C4-2B (cell line): Measurements from ENCODE around the gene DCPS.

Experiments
- ZFX ChIP-seq: fragments of 450-650 bp; IDR thresholded peaks from 2 replicates; pipeline ENCODE4 v1.6.1; 2017
- TF ChIP-seq, protein P1 (sequence below): fragments of 450-650 bp; conservative IDR thresholded peaks from 2 replicates; pipeline ENCODE4 v1.5.1; 2017; ENCODE audit warnings: mild to moderate bottlenecking

DNA sequence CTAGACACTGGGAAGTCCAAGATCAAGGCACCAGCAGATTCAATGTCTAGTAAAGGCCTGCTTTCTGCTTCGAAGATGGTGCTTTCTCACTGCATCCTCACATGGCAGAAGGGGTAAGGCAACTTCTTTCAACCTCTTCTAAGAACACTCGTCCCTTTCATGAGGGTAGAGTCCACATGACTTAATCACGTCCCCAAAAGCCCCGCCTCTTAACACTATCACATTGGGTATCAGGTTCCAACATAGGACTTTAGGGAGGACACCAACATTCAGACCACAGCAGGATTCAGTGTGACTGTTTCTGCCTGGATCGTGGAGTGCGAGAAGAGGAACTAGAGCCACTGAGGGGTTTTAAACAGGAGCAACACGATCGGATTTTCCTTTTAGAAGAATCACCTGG, 24.7 kb upstream of the DCPS start:
- TF ChIP-seq, protein P1, sequence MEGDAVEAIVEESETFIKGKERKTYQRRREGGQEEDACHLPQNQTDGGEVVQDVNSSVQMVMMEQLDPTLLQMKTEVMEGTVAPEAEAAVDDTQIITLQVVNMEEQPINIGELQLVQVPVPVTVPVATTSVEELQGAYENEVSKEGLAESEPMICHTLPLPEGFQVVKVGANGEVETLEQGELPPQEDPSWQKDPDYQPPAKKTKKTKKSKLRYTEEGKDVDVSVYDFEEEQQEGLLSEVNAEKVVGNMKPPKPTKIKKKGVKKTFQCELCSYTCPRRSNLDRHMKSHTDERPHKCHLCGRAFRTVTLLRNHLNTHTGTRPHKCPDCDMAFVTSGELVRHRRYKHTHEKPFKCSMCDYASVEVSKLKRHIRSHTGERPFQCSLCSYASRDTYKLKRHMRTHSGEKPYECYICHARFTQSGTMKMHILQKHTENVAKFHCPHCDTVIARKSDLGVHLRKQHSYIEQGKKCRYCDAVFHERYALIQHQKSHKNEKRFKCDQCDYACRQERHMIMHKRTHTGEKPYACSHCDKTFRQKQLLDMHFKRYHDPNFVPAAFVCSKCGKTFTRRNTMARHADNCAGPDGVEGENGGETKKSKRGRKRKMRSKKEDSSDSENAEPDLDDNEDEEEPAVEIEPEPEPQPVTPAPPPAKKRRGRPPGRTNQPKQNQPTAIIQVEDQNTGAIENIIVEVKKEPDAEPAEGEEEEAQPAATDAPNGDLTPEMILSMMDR, result no peak
- no peak for TF ChIP-seq ZFX
